GM23338 (cell line): ENCODE data around the gene APOBEC3F. TPM values are rescaled to one million over a fixed set of nuclear protein-coding genes. Genes with fewer than 3 reads are reported as not detected.

Source experiments
- ATAC-seq: fragments of 200-7000 bp; cut with Tn5 transposase; 3 replicates; pipeline ENCODE4 v1.9.1; 2020
- DNase-seq: peaks from one replicate; pipeline ENCODE4 v3.0.0-alpha.2; 2015; ENCODE audit warnings: low spot score
- H2AFZ ChIP-seq: fragments of 200-600 bp; sonication (generic); 2 replicates; pipeline ENCODE4 v1.8.0; 2016; ENCODE audit warnings: antibody characterized with exemption, mild to moderate bottlenecking, moderate library complexity
- H3F3A ChIP-seq: fragments of 200-600 bp; sonication (generic); replicated peaks from 2 replicates; pipeline ENCODE4 v1.8.0; 2017; ENCODE audit warnings: antibody characterized with exemption, mixed run types, low read depth
- H3K27ac ChIP-seq: fragments of 200-600 bp; sonication (generic); 2 replicates; pipeline ENCODE4 v1.6.1; 2016; ENCODE audit warnings: low read depth
- H3K27me3 ChIP-seq: fragments of 200-600 bp; sonication (generic); 2 replicates; pipeline ENCODE4 v1.8.0; 2016; ENCODE audit warnings: mild to moderate bottlenecking, mixed run types, moderate library complexity; ENCODE audit not compliant: insufficient read depth
- H3K36me3 ChIP-seq: fragments of 200-600 bp; sonication (generic); 2 replicates; pipeline ENCODE4 v1.8.0; 2016; ENCODE audit warnings: mild to moderate bottlenecking; ENCODE audit not compliant: insufficient read depth
- H3K4me1 ChIP-seq: fragments of 200-600 bp; sonication (generic); 2 replicates; pipeline ENCODE4 v1.8.0; 2016; ENCODE audit warnings: mild to moderate bottlenecking, moderate library complexity; ENCODE audit not compliant: insufficient read depth
- H3K4me2 ChIP-seq: fragments of 200-600 bp; sonication (generic); 2 replicates; pipeline ENCODE4 v1.7.1; 2017; ENCODE audit warnings: mixed run types
- H3K4me3 ChIP-seq: fragments of 200-600 bp; sonication (generic); 2 replicates; pipeline ENCODE4 v1.6.1; 2016; ENCODE audit warnings: mixed run types
- H3K79me2 ChIP-seq: fragments of 200-600 bp; sonication (generic); replicated peaks from 2 replicates; pipeline ENCODE4 v1.8.0; 2017; ENCODE audit warnings: mild to moderate bottlenecking; ENCODE audit not compliant: insufficient read depth
- H3K9me2 ChIP-seq: fragments of 200-600 bp; sonication (generic); 2 replicates; pipeline ENCODE4 v1.8.0; 2017; ENCODE audit not compliant: insufficient read depth
- H4K20me1 ChIP-seq: fragments of 200-600 bp; sonication (generic); replicated peaks from 2 replicates; pipeline ENCODE4 v1.8.0; 2017; ENCODE audit warnings: mild to moderate bottlenecking; ENCODE audit not compliant: insufficient read depth
- H3K27ac Mint-ChIP-seq: 2 replicates; pipeline ENCODE4 v1.8.0; 2020; ENCODE audit warnings: inconsistent platforms, mild to moderate bottlenecking, moderate library complexity, mixed read lengths
- H3K27me3 Mint-ChIP-seq: 3 replicates; pipeline ENCODE4 v1.8.0; 2022; ENCODE audit warnings: low read depth, mild to moderate bottlenecking, moderate library complexity, mixed read lengths, inconsistent platforms; ENCODE audit not compliant: insufficient read depth, poor library complexity
- H3K36me3 Mint-ChIP-seq: 3 replicates; pipeline ENCODE4 v1.8.0; 2021; ENCODE audit warnings: low read depth, mild to moderate bottlenecking, inconsistent platforms, moderate library complexity, mixed read lengths
- H3K4me1 Mint-ChIP-seq: 3 replicates; pipeline ENCODE4 v1.8.0; 2020; ENCODE audit warnings: mild to moderate bottlenecking, inconsistent platforms, mixed read lengths
- H3K4me3 Mint-ChIP-seq: 3 replicates; pipeline ENCODE4 v1.8.0; 2021; ENCODE audit warnings: moderate library complexity, mild to moderate bottlenecking, inconsistent platforms, mixed read lengths
- H3K9me3 Mint-ChIP-seq: 3 replicates; pipeline ENCODE4 v1.8.0; 2020; ENCODE audit warnings: moderate library complexity, mild to moderate bottlenecking, inconsistent platforms, mixed read lengths
- CREB1 ChIP-seq: fragments of 250-450 bp; sonication (Bioruptor Pico); IDR thresholded peaks from 2 replicates; pipeline ENCODE4 v1.5.0; 2020; ENCODE audit warnings: low read depth, mild to moderate bottlenecking, moderate library complexity
- CTCF ChIP-seq, 2 experiments: fragments of 200-600 bp in 1 of 2; sonication (generic) in 1 of 2; conservative IDR thresholded peaks; 2 replicates each; pipeline versions ENCODE4 v1.5.1 to v1.6.1; 2016 to 2017; ENCODE audit warnings: antibody characterized with exemption in 2 of 2, low read depth in 2 of 2, mild to moderate bottlenecking in 2 of 2, moderate library complexity in 1 of 2
- EZH2 ChIP-seq: fragments of 200-600 bp; sonication (generic); IDR thresholded peaks from one replicate; pipeline ENCODE4 v1.8.0; 2017; ENCODE audit warnings: antibody characterized with exemption, mild to moderate bottlenecking, low read depth; ENCODE audit not compliant: unreplicated experiment
- EZH2phosphoT487 ChIP-seq: fragments of 200-600 bp; sonication (generic); IDR thresholded peaks from one replicate; pipeline ENCODE4 v1.8.1; 2018; ENCODE audit warnings: antibody characterized with exemption; ENCODE audit not compliant: unreplicated experiment
- NANOG ChIP-seq: IDR thresholded peaks from 2 replicates; pipeline ENCODE4 v1.6.1; 2016; ENCODE audit warnings: antibody characterized with exemption, borderline replicate concordance
- REST ChIP-seq: IDR thresholded peaks from one replicate; pipeline ENCODE4 v1.6.1; 2018; ENCODE audit warnings: antibody characterized with exemption; ENCODE audit not compliant: unreplicated experiment
- ZNF114 ChIP-seq: fragments of 250-450 bp; sonication (Bioruptor Pico); IDR thresholded peaks from 2 replicates; pipeline ENCODE4 v1.5.0; 2020; ENCODE audit warnings: mild to moderate bottlenecking, moderate library complexity
- ZNF331 ChIP-seq: fragments of 250-450 bp; sonication (Bioruptor Pico); IDR thresholded peaks from 2 replicates; pipeline ENCODE4 v1.5.0; 2020; ENCODE audit warnings: low read depth, mild to moderate bottlenecking, moderate library complexity
- polyA plus RNA-seq: library from polyadenylated mRNA; unstranded; fragments of >200 nt; fragmentation: Nextera tagmentation; extraction: Ambion mirVana; gene quantifications from 2 replicates; pipeline ENCODE4 v1.2.1, GENCODE V29; 2016
- total RNA-seq: library from RNA; depleted of rRNA; stranded (reverse); fragments of >200 nt; shearing (Covaris generic); gene quantifications from 2 replicates; pipeline ENCODE4 v1.2.3, GENCODE V29; 2014

APOBEC3F gene
- total and polyA plus RNA-seq, 2 experiments from 2014 or later = 3.4 TPM

- Mint-ChIP-seq H3K36me3 (no peaks in the 10 kb centered on the region), H3K4me3 (no peak overlapping the region), H3K27me3 (peaks cover 17% of the 10 kb centered on the region), H3K4me1 (peaks cover 18% of the 10 kb centered on the region), H3K27ac (no peak overlapping the region), H3K9me3 (no peaks in the 10 kb centered on the region)
- peaks cover 5% of the 10 kb centered on the region; the same call in 1 of the 2 replicates for H3K4me1 ChIP-seq
- no peak overlapping the region for H3K27ac ChIP-seq
- ATAC-seq = no peak
- H3K27me3 ChIP-seq = no peaks in the 10 kb centered on the region
- H3F3A ChIP-seq = no peaks in the 10 kb centered on the region
- H3K4me2 ChIP-seq = no peak overlapping the region
- DNase-seq = no peak
- H2AFZ ChIP-seq = no peak overlapping the region
- no peaks in the 10 kb centered on the region for H3K36me3 ChIP-seq
- H3K79me2 ChIP-seq = no peaks in the 10 kb centered on the region
- TF ChIP-seq ZNF331 (CRISPR knock-in tag) (no peak), NANOG (no peak), CTCF (conservative IDR thresholded peaks at IDR 0.05; ENCODE audit: low read depth in 2 of 2) (no peak), EZH2phosphoT487 (no peak), REST (no peak), ZNF114 (no peak), EZH2 (no peak), CREB1 (no peak)
- no peaks in the 10 kb centered on the region for H3K9me2 ChIP-seq
- no peaks in the 10 kb centered on the region for H4K20me1 ChIP-seq
- no peak overlapping the region for H3K4me3 ChIP-seq
Observed at GRCh38 chr22:39091126-39092081, 50.7 kb downstream of the APOBEC3F start.
